Transverse colon (tissue), 4 donors: ENCODE data around the gene PRPF19. TPM values are rescaled to one million over a fixed set of nuclear protein-coding genes. Genes with fewer than 3 reads are reported as not detected.
A peak's percentile ranks its signal among the peaks of the same experiment; 100 is the strongest.

ENCODE experiments used
- DNase-seq: peaks from one replicate; pipeline ENCODE4 v3.0.0-alpha.2; 2019
- H3K27ac ChIP-seq, 4 donors: fragments of 200-600 bp; sonication (generic); 2 replicates each; pipeline ENCODE4 v1.5.1; 2016 to 2018; ENCODE audit warnings: inconsistent platforms in 4 of 4
- H3K27me3 ChIP-seq: fragments of 200-600 bp; sonication (generic); 2 replicates; pipeline ENCODE4 v1.5.1; 2017; ENCODE audit warnings: inconsistent platforms
- H3K36me3 ChIP-seq, 4 donors: fragments of 200-600 bp; sonication (generic); 2 replicates each; pipeline ENCODE4 v1.5.1; 2017 to 2019; ENCODE audit warnings: inconsistent platforms in 4 of 4
- H3K4me1 ChIP-seq, 4 donors: fragments of 200-600 bp; sonication (generic); 2 replicates each; pipeline ENCODE4 v1.5.1; 2017 to 2020; ENCODE audit warnings: inconsistent platforms in 4 of 4
- H3K4me3 ChIP-seq, 4 donors: fragments of 200-600 bp; sonication (generic); 1 replicate in 1 of 4; 2 replicates in 3 of 4; pipeline versions ENCODE4 v1.5.1 to v1.6.1; 2017 to 2019; ENCODE audit warnings: inconsistent platforms in 4 of 4
- H3K9me3 ChIP-seq, 2 donors: fragments of 200-600 bp; sonication (generic); 2 replicates each; pipeline ENCODE4 v1.5.1; 2017 to 2019; ENCODE audit warnings: inconsistent platforms in 2 of 2
- CTCF ChIP-seq, 5 experiments: fragments of 200-600 bp in 3 of 5; fragments of 450-650 bp in 2 of 5; sonication (generic) in 3 of 5; IDR thresholded peaks; 1 replicate in 2 of 5; 2 replicates in 3 of 5; pipeline ENCODE4 v1.5.1; 2016 to 2017; ENCODE audit warnings: antibody characterized with exemption in 5 of 5, inconsistent platforms in 3 of 5, mild to moderate bottlenecking in 2 of 5, moderate library complexity in 1 of 5
- EP300 ChIP-seq: sonication (generic); formaldehyde crosslinking; IDR thresholded peaks from one replicate; pipeline ENCODE4 v1.6.1; 2017; ENCODE audit warnings: antibody characterized with exemption, low read depth
- POLR2A ChIP-seq: fragments of 450-650 bp; IDR thresholded peaks from one replicate; pipeline ENCODE4 v1.6.1; 2016; ENCODE audit warnings: antibody characterized with exemption, mild to moderate bottlenecking, moderate library complexity
- POLR2AphosphoS5 ChIP-seq, 3 donors: sonication (generic); formaldehyde crosslinking; IDR thresholded peaks; one replicate each; pipeline ENCODE4 v1.6.1; 2016; ENCODE audit warnings: antibody characterized with exemption in 3 of 3
- WGBS, 2 donors: methylation state at CpG; one replicate each; pipeline ENCODE4 v1.1.5; 2018; ENCODE audit warnings: low coverage in 1 of 2; 5-methylcytosine and 5-hydroxymethylcytosine counted together
- in situ Hi-C, 4 donors: fragments of 200-750 bp; cut with MboI; loops; one replicate each; pipeline versions ENCODE4 v1.15.0 to v1.15.1; 2017; ENCODE audit warnings: low sequenced_read_pairs in 3 of 4, low pct_ligation_motif_present in 1 of 4, low pct_unique_long_range_greater_than_20kb in 1 of 4
- intact Hi-C: fragments of 100-400 bp; cut with DNase I; formaldehyde crosslinking; loops from one replicate; pipeline ENCODE4 v1.15.1; 2023; ENCODE audit warnings: low total_unique reads
- total RNA-seq, 4 donors: library from RNA; depleted of rRNA; stranded (reverse); fragments of >200 nt; gene quantifications; one replicate each; pipeline ENCODE4 v1.1.0, GENCODE V29; 2016

PRPF19 gene
- total RNA-seq, 4 donors from 2014 or later: 15.5 to 70.3 (median 42.8) TPM

DNA sequence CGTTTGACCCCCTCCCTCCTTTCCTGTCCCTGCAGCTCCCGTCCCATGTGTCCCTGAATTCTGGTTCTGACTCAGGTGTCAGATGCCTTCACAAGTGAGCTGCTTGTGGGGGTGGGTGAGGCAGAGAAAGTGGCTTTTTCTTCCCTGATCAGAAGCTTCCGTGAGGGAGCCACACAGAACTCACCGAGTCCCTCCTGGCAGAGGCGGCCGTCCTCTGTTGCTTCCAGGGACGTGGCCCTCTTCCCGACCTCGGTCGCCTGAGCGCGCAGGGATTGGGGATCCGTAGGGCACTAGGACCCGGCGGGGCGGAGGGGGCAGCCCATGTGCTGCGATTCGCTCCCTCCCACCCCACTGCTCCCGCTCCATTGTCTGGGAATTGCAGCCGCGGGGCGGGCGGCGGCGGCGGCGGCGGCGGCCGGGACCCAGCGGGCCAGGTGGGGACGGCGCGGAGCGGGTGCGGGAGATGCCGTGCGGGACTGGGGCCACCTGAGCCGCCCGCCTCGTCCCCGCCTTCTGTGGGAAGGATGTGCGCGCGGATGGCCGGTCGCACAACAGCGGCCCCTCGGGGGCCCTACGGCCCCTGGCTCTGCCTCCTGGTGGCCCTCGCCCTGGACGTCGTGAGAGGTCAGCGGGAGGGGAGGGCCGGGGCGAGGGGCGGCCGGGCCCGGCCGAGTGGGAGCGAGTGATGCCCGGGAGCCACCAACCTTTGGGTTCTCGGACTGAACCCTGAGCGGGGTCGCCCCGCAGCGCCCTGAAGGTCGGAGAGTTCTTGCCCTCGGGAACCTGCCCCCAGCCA, 17.9 kb upstream of the PRPF19 start, which contains the start of gene TMEM132A:
TMEM132A (plus strand) TSS at position 351 of the 796 bp plus-strand sequence; CDS start at position 525, 174 bp downstream.
- Histone ChIP-seq H3K9me3 (no peaks in the 10 kb centered on the region), H3K4me1 (peaks cover 15 to 19% (median 18%) of the 10 kb centered on the region in 4 donors), H3K4me3 (peak within 1 kb of the TSS; percentile 43 to 68 (median 55)), H3K27ac (no peak within 1 kb of the TSS), H3K36me3 (peaks cover 0 to 29% (median 13%) of the 10 kb centered on the region in 4 donors), H3K27me3 (peaks cover 26% of the 10 kb centered on the region)
- 0% methylated on average over 25 of the region's 69 CpGs; no CpG with 5 or more reads in 1 of the 2 donors for WGBS, 2 donors
- DNase-seq: peak; percentile 74
- intact Hi-C loops: no loop called here
- in situ Hi-C loops: no loop called here
- TF ChIP-seq POLR2A (no peak), POLR2AphosphoS5 (IDR thresholded peaks at IDR 0.05) (no peak), EP300 (no peak), CTCF (IDR thresholded peaks at IDR 0.05) (no peak)

- in situ Hi-C loops: no loop called here
- Histone ChIP-seq H3K4me3 (peak overlapping the region in 2 of 4 donors; percentile 58 to 68), H3K27ac (no peak overlapping the region), H3K4me1 (peaks cover 16 to 20% (median 19%) of the 10 kb centered on the region in 4 donors), H3K36me3 (peaks cover 0 to 29% (median 13%) of the 10 kb centered on the region in 4 donors), H3K27me3 (peaks cover 26% of the 10 kb centered on the region), H3K9me3 (no peaks in the 10 kb centered on the region)
- intact Hi-C loops: no loop called here
- WGBS, 2 donors: 58% methylated on average over 6 of the region's 6 CpGs; no CpG with 5 or more reads in 1 of the 2 donors
- no peak for TF ChIP-seq POLR2AphosphoS5 (IDR thresholded peaks at IDR 0.05)
- TF ChIP-seq EP300: no peak
- TF ChIP-seq CTCF (IDR thresholded peaks at IDR 0.05): no peak
- TF ChIP-seq POLR2A: no peak
- DNase-seq: no peak
Observed at GRCh38 chr11:60923800-60924109, 17.4 kb upstream of the PRPF19 start.

- WGBS, 2 donors: 60 to 76% methylated on average over 1 to 5 of the region's 5 CpGs
- H3K4me3 ChIP-seq: no peak overlapping the region
Observed at GRCh38 chr11:60923326-60923725, 16.9 kb upstream of the PRPF19 start.

More at GRCh38 chr11:60923326-60923725, 16.9 kb upstream of the PRPF19 start:
- Histone ChIP-seq H3K27ac (no peak overlapping the region), H3K36me3 (peaks cover 0 to 29% (median 13%) of the 10 kb centered on the region in 4 donors), H3K27me3 (peaks cover 26% of the 10 kb centered on the region), H3K4me1 (peaks cover 16 to 22% (median 19%) of the 10 kb centered on the region in 4 donors), H3K9me3 (no peaks in the 10 kb centered on the region)
- in situ Hi-C loops: no loop called here
- intact Hi-C loops: no loop called here
- DNase-seq: no peak
- TF ChIP-seq EP300 (no peak), POLR2AphosphoS5 (IDR thresholded peaks at IDR 0.05) (no peak), CTCF (IDR thresholded peaks at IDR 0.05) (no peak), POLR2A (no peak)
